Stimulated activated CD8-positive, alpha-beta memory T cell treated with anti-CD3 and anti-CD28 coated beads, Interleukin-15, amount 100 ng/mL, for 48 hours (primary cell): ENCODE results near the gene TMEM213.

Experiments
- DNase-seq, 2 donors: peaks; one replicate each; pipeline ENCODE4 v3.0.0-alpha.2; 2020; ENCODE audit warnings: low read depth in 2 of 2

TMEM213 gene

GRCh38 chr7:138875794-138876193 lies 78.0 kb downstream of the TMEM213 start:
- peak; percentile 35 to 49 for DNase-seq

GRCh38 chr7:138876326-138876725 lies 78.5 kb downstream of the TMEM213 start:
- DNase-seq = no peak

GRCh38 chr7:138878051-138878450 lies 80.3 kb downstream of the TMEM213 start:
- DNase-seq = no peak

GRCh38 chr7:138878856-138879255 lies 81.1 kb downstream of the TMEM213 start:
- DNase-seq = no peak

- DNase-seq = no peak
Measured at GRCh38 chr7:138879356-138879755, 81.6 kb downstream of the TMEM213 start.

DNA sequence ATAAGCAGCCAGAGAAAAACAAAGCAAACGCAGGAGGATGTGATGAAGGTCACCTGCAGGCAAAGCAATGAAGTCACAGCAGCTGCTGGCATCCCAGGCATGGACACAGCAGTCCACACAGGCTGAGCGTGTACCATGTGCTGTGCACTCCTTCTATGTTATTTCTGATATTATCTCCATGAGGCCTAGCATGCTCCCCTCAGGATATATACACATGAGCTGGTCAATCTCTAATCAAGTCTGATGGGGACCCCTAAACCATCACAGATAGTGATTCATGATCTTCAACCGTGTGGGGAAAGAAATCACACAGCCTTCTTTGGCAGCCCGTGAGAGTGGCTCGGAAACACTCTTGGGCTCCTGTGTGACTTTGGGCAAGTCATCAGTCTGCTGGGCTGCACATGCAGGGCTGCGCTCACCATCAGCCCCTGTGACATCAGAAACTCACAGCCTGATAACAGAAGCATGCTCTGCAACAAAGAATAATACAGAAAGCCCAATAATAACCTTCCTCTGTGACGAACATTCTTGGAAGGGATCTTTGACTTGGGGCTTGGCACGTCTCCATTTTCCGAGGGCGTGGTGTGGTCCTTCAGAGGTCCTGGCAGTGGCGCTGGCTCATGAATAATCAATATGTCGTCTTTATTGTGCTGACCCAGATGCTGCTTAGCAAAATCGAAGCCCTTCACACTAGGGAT lies 83.2 kb downstream of the TMEM213 start:
- no peak for DNase-seq

DNA sequence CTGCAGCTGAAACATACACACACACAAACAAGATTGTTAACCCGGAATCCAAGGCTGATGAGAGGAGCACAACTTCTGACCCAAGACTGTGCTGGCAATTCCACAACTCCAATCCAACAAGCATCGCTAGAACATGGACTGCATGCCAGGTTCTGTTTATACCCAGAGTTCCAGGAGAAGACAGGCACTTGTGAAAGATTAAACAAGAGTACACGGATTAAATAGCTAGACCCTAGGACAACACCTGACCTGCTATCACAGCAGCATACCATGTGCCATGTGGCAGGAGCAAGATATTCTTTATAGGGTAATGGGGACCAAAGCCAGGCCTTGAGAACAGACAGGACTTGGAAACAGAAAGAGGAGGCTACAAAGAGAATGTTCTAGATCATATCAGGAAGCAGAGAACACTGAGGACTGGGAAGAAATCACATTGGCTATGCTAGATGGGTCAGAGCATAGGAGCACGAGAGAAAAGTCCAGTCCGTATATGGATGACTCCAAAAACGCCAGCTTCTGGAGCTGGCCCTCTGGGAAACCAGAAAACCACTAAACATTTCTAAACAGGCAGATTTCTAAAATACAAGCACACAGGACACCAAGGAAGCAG lies 83.9 kb downstream of the TMEM213 start:
- DNase-seq = no peak

- DNase-seq = no peak
Measured at GRCh38 chr7:138882249-138882648, 84.5 kb downstream of the TMEM213 start.

GRCh38 chr7:138885383-138886147 lies 87.8 kb downstream of the TMEM213 start:
- no peak for DNase-seq

- peak in 1 of 2 donors; percentile 7 for DNase-seq
Measured at GRCh38 chr7:138886501-138886917, 88.7 kb downstream of the TMEM213 start.

- DNase-seq = no peak
Measured at GRCh38 chr7:138887085-138887710, 89.4 kb downstream of the TMEM213 start.
